Measurements from ENCODE around the gene CASP3. TPM values are rescaled to one million over a fixed set of nuclear protein-coding genes. Genes with fewer than 3 reads are reported as not detected.

Gene CASP3
- polyA plus RNA-seq, 1 of the 3 experiments (the other 2 are of a cell fraction), result 15.5 TPM

- no peak for DNase-seq
- H2AFZ ChIP-seq (ENCODE audit: low read depth), result no peak overlapping the region
- no peak overlapping the region for H3K27ac ChIP-seq (ENCODE audit: low read depth in 2 of 2, low read length in 1 of 2)
- no peaks in the 10 kb centered on the region for H3K27me3 ChIP-seq (ENCODE audit: insufficient read depth)
- 94% methylated on average over 5 of the region's 5 CpGs for WGBS (ENCODE audit: low lambda C conversion rate)
- no peaks in the 10 kb centered on the region for H3K9me2 ChIP-seq
- no peak overlapping the region for H3K4me2 ChIP-seq
- CTCF ChIA-PET, result no interaction called here
- H3F3A ChIP-seq (replicated peaks; ENCODE audit: insufficient read depth), result peaks cover 7% of the 10 kb centered on the region
- peaks cover 18% of the 10 kb centered on the region for H4K20me1 ChIP-seq (ENCODE audit: insufficient read depth)
- H3K4me1 ChIP-seq (ENCODE audit: control insufficient read depth in 1 of 2, insufficient read depth in 2 of 2, low read depth in 1 of 2, low read length in 1 of 2), result peaks cover 8 to 19% of the 10 kb centered on the region in 2 experiments; a peak in 3 of 4 replicates
- no peaks in the 10 kb centered on the region for H3K9me3 ChIP-seq
- H3K79me2 ChIP-seq (ENCODE audit: insufficient read depth), result peaks cover 95% of the 10 kb centered on the region
- TF ChIP-seq RXRA (IDR thresholded peaks at IDR 0.05; ENCODE audit: borderline replicate concordance, low read depth), result no peak
- no peak for TF ChIP-seq NRF1 (IDR thresholded peaks at IDR 0.05; ENCODE audit: low read depth, low read length)
- TF ChIP-seq IRF3 (IDR thresholded peaks at IDR 0.05; ENCODE audit: low read depth, low read length), result no peak
- no peak for TF ChIP-seq JUND (IDR thresholded peaks at IDR 0.05)
- no peak for TF ChIP-seq GATA2 (CRISPR knock-in tag; IDR thresholded peaks at IDR 0.05)
- no peak for TF ChIP-seq TCF12 (IDR thresholded peaks at IDR 0.05)
- TF ChIP-seq ELF1 (IDR thresholded peaks at IDR 0.05), result no peak
- TF ChIP-seq EP300 (IDR thresholded peaks at IDR 0.05; ENCODE audit: borderline replicate concordance in 1 of 2, low read depth in 1 of 2, low read length in 1 of 2), result no peak
- no peak for TF ChIP-seq ZBTB33 (IDR thresholded peaks at IDR 0.05; ENCODE audit: borderline replicate concordance, low read depth)
- no peak for TF ChIP-seq RCOR1 (IDR thresholded peaks at IDR 0.05; ENCODE audit: low read length)
- TF ChIP-seq FOXM1 (IDR thresholded peaks at IDR 0.05; ENCODE audit: low read depth), result no peak
- TF ChIP-seq POLR2AphosphoS5 (IDR thresholded peaks at IDR 0.05; ENCODE audit: low read depth, low read length), result no peak
- no peak for TF ChIP-seq RFX5 (IDR thresholded peaks at IDR 0.05; ENCODE audit: low read length)
- POLR2A ChIA-PET, result no interaction called here
- H3K9ac ChIP-seq, result no peak overlapping the region
- H3K36me3 ChIP-seq (replicated peaks in 1 of 2; ENCODE audit: control insufficient read depth in 1 of 2, insufficient read depth in 2 of 2, low read length in 1 of 2), result peaks cover 34 to 46% of the 10 kb centered on the region in 2 experiments
- H3K4me3 ChIP-seq (ENCODE audit: low read depth in 2 of 2, low read length in 1 of 2), result no peak overlapping the region
These were observed 7.8 kb downstream of the CASP3 start for GRCh38 chr4:184641451-184641850.

- H3K9me2 ChIP-seq, result no peaks in the 10 kb centered on the region
- ChIA-PET POLR2A (no interaction called here), CTCF (no interaction called here)
- peaks cover 4 to 15% of the 10 kb centered on the region in 2 experiments; a peak in 3 of 4 replicates for H3K4me1 ChIP-seq (ENCODE audit: control insufficient read depth in 1 of 2, insufficient read depth in 2 of 2, low read depth in 1 of 2, low read length in 1 of 2)
- H3K79me2 ChIP-seq (ENCODE audit: insufficient read depth), result peaks cover 95% of the 10 kb centered on the region
- no peaks in the 10 kb centered on the region for H3K27me3 ChIP-seq (ENCODE audit: insufficient read depth)
- no peak overlapping the region for H3K27ac ChIP-seq (ENCODE audit: low read depth in 2 of 2, low read length in 1 of 2)
- H3K9ac ChIP-seq, result no peak overlapping the region
- H2AFZ ChIP-seq (ENCODE audit: low read depth), result no peak overlapping the region
- H3K4me2 ChIP-seq, result no peak overlapping the region
- DNase-seq, result no peak
- peaks cover 18% of the 10 kb centered on the region for H4K20me1 ChIP-seq (ENCODE audit: insufficient read depth)
- TF ChIP-seq MXI1 (IDR thresholded peaks at IDR 0.05; ENCODE audit: low read depth, low read length) (no peak), USF2 (IDR thresholded peaks at IDR 0.05; ENCODE audit: borderline replicate concordance, low read depth, low read length) (no peak), ZBTB33 (IDR thresholded peaks at IDR 0.05; ENCODE audit: borderline replicate concordance, low read depth) (no peak), USF1 (IDR thresholded peaks at IDR 0.05; ENCODE audit: borderline replicate concordance, low read depth) (no peak), SMC3 (IDR thresholded peaks at IDR 0.05; ENCODE audit: low read depth, low read length) (no peak), TCF12 (IDR thresholded peaks at IDR 0.05) (no peak), JUND (IDR thresholded peaks at IDR 0.05) (no peak), FOXM1 (IDR thresholded peaks at IDR 0.05; ENCODE audit: low read depth) (no peak), RFX5 (IDR thresholded peaks at IDR 0.05; ENCODE audit: low read length) (no peak), POLR2AphosphoS5 (IDR thresholded peaks at IDR 0.05; ENCODE audit: low read depth, low read length) (no peak), RCOR1 (IDR thresholded peaks at IDR 0.05; ENCODE audit: low read length) (no peak), TAF1 (IDR thresholded peaks at IDR 0.05; ENCODE audit: borderline replicate concordance, low read depth, low read length) (no peak), FOXJ3 (CRISPR knock-in tag; IDR thresholded peaks at IDR 0.05) (no peak), MAX (IDR thresholded peaks at IDR 0.05; ENCODE audit: low read depth) (no peak), RXRA (IDR thresholded peaks at IDR 0.05; ENCODE audit: borderline replicate concordance, low read depth) (no peak), CHD2 (IDR thresholded peaks at IDR 0.05; ENCODE audit: low read length, partially characterized antibody) (no peak)
- peaks cover 7% of the 10 kb centered on the region for H3F3A ChIP-seq (replicated peaks; ENCODE audit: insufficient read depth)
- peaks cover 34 to 43% of the 10 kb centered on the region in 2 experiments for H3K36me3 ChIP-seq (replicated peaks in 1 of 2; ENCODE audit: control insufficient read depth in 1 of 2, insufficient read depth in 2 of 2, low read length in 1 of 2)
- 93% methylated on average over 3 of the region's 3 CpGs for WGBS (ENCODE audit: low lambda C conversion rate)
- no peak overlapping the region for H3K4me3 ChIP-seq (ENCODE audit: low read depth in 2 of 2, low read length in 1 of 2)
- H3K9me3 ChIP-seq, result no peaks in the 10 kb centered on the region
These were observed 8.2 kb downstream of the CASP3 start for GRCh38 chr4:184641022-184641421.
